ENCODE data around the gene NRXN3. TPM values are rescaled to one million over a fixed set of nuclear protein-coding genes. Genes with fewer than 3 reads are reported as not detected.

The NRXN3 gene
- total and polyA plus RNA-seq, 2 experiments from 2014 or later, result 5.7 to 7.1 TPM

DNA sequence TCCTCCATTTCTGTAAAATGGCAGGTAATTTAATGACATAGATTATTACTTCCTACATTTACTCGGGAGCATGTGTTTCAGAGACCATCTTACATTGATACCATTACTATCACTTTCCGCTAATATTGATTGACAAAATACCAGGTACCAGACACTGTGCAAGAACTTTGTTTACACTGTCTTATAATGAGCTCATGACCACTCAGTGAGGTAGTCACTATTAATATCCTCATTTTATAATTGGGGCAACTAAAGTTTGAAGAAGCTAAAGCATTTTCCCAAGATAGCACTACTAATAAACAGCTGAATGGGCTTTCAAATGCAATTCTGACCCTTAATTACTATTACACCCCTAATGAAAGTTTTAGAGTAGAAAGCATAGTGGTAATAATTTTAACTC lies 1306.4 kb downstream of the NRXN3 start:
- Histone ChIP-seq H4K20me1 (ENCODE audit: insufficient read depth, poor library complexity, severe bottlenecking) (no peaks in the 10 kb centered on the region), H3K27ac (no peak overlapping the region), H3K9me3 (ENCODE audit: low read depth) (no peaks in the 10 kb centered on the region), H3K9me2 (replicated peaks; ENCODE audit: insufficient read depth) (no peaks in the 10 kb centered on the region), H3K4me1 (ENCODE audit: insufficient read depth) (no peaks in the 10 kb centered on the region), H3K27me3 (no peaks in the 10 kb centered on the region), H3K4me3 (no peak overlapping the region), H2AFZ (no peak overlapping the region), H3K4me2 (no peak overlapping the region), H3K36me3 (replicated peaks; ENCODE audit: insufficient read depth, low read depth) (no peaks in the 10 kb centered on the region), H3K79me2 (no peaks in the 10 kb centered on the region)
- TF ChIP-seq EZH2phosphoT487 (IDR thresholded peaks at IDR 0.05; ENCODE audit: low read depth, severe bottlenecking, unreplicated experiment) (no peak), EZH2 (IDR thresholded peaks at IDR 0.05; ENCODE audit: borderline replicate concordance) (no peak)
- TF ChIP-seq, protein P1, sequence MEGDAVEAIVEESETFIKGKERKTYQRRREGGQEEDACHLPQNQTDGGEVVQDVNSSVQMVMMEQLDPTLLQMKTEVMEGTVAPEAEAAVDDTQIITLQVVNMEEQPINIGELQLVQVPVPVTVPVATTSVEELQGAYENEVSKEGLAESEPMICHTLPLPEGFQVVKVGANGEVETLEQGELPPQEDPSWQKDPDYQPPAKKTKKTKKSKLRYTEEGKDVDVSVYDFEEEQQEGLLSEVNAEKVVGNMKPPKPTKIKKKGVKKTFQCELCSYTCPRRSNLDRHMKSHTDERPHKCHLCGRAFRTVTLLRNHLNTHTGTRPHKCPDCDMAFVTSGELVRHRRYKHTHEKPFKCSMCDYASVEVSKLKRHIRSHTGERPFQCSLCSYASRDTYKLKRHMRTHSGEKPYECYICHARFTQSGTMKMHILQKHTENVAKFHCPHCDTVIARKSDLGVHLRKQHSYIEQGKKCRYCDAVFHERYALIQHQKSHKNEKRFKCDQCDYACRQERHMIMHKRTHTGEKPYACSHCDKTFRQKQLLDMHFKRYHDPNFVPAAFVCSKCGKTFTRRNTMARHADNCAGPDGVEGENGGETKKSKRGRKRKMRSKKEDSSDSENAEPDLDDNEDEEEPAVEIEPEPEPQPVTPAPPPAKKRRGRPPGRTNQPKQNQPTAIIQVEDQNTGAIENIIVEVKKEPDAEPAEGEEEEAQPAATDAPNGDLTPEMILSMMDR (IDR thresholded peaks at IDR 0.05; ENCODE audit: poor library complexity), result no peak
- 88% methylated on average over 2 of the region's 2 CpGs for WGBS (ENCODE audit: low lambda C conversion rate, missing lambda C conversion rate)
- no peak for DNase-seq (ENCODE audit: low spot score)

DNA sequence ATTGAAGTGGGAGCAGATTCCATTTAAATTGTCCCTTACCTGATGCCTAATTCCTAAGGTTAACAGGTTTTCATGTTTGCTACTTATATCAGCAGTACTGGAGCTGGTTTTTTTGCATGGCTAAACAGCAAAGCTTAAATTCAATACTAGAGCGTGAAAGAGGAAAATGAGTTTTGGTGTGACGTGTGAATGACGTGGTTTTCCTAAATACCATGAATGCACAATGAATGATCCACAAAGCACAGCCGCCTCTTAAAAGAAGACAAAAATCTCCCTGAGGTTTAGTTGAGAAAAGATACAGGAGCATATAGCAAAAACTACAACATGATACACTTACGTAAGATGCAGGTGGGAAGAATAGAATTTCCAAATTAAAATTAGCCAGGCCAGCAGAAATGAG lies 1310.0 kb downstream of the NRXN3 start:
- H3K4me1 ChIP-seq (ENCODE audit: insufficient read depth), result no peaks in the 10 kb centered on the region
- TF ChIP-seq, protein P1 (IDR thresholded peaks at IDR 0.05; ENCODE audit: poor library complexity), result no peak
- TF ChIP-seq EZH2phosphoT487 (IDR thresholded peaks at IDR 0.05; ENCODE audit: low read depth, severe bottlenecking, unreplicated experiment), result no peak
- H4K20me1 ChIP-seq (ENCODE audit: insufficient read depth, poor library complexity, severe bottlenecking), result no peaks in the 10 kb centered on the region
- H3K4me2 ChIP-seq, result no peak overlapping the region
- no peaks in the 10 kb centered on the region for H3K36me3 ChIP-seq (replicated peaks; ENCODE audit: insufficient read depth, low read depth)
- 96% methylated on average over 5 of the region's 5 CpGs for WGBS (ENCODE audit: low lambda C conversion rate, missing lambda C conversion rate)
- DNase-seq (ENCODE audit: low spot score), result no peak
- no peak overlapping the region for H3K27ac ChIP-seq
- H3K27me3 ChIP-seq, result no peaks in the 10 kb centered on the region
- no peaks in the 10 kb centered on the region for H3K79me2 ChIP-seq
- H3K4me3 ChIP-seq, result no peak overlapping the region
- no peaks in the 10 kb centered on the region for H3K9me3 ChIP-seq (ENCODE audit: low read depth)
- H2AFZ ChIP-seq, result no peak overlapping the region
- no peaks in the 10 kb centered on the region for H3K9me2 ChIP-seq (replicated peaks; ENCODE audit: insufficient read depth)

DNA sequence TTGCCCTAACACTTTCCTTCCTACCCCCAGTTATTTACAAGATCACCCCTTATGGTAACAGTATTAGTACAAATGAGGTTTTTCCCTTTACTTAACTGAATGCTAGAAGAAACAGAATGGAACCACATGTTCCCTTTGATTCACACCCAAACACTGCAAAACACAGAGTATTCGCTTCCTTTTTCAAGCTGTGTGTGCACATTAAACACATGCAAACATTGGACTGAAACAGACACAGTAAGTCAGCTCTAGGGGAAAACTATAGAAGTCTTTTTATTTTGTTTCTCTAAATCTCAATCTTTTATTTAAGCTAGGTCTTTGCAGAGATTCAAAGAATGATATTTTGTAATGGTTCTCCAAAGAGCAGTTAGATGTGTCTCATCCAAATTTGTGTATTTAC lies 1312.7 kb downstream of the NRXN3 start:
- no peaks in the 10 kb centered on the region for H3K27me3 ChIP-seq
- 96% methylated on average over 1 of the region's 1 CpG for WGBS (ENCODE audit: low lambda C conversion rate, missing lambda C conversion rate)

More for the DNA sequence above, 1312.7 kb downstream of the NRXN3 start:
- TF ChIP-seq, protein P1 (IDR thresholded peaks at IDR 0.05; ENCODE audit: poor library complexity), result no peak
- TF ChIP-seq EZH2 (IDR thresholded peaks at IDR 0.05; ENCODE audit: borderline replicate concordance), result no peak
- TF ChIP-seq EZH2phosphoT487 (IDR thresholded peaks at IDR 0.05; ENCODE audit: low read depth, severe bottlenecking, unreplicated experiment), result no peak
- Histone ChIP-seq H3K4me3 (no peak overlapping the region), H3K36me3 (replicated peaks; ENCODE audit: insufficient read depth, low read depth) (no peaks in the 10 kb centered on the region), H4K20me1 (ENCODE audit: insufficient read depth, poor library complexity, severe bottlenecking) (no peaks in the 10 kb centered on the region), H3K4me1 (ENCODE audit: insufficient read depth) (no peaks in the 10 kb centered on the region), H3K79me2 (no peaks in the 10 kb centered on the region), H3K27ac (no peak overlapping the region), H3K9me3 (ENCODE audit: low read depth) (no peaks in the 10 kb centered on the region), H2AFZ (no peak overlapping the region), H3K4me2 (no peak overlapping the region), H3K9me2 (replicated peaks; ENCODE audit: insufficient read depth) (no peaks in the 10 kb centered on the region)
- no peak for DNase-seq (ENCODE audit: low spot score)
